PC-3 (cell line): ENCODE results near the gene VSIG1. TPM values are rescaled to one million over a fixed set of nuclear protein-coding genes. Genes with fewer than 3 reads are reported as not detected.

ENCODE experiments used
- ATAC-seq: fragments of 200-7000 bp; cut with Tn5 transposase; 2 replicates; pipeline ENCODE4 v1.9.1; 2020; ENCODE audit warnings: mild to moderate bottlenecking, moderate library complexity
- Bru-seq: library from RNA; stranded (reverse); fragments of 400-500 nt; gene quantifications from one replicate; lab custom pipeline; 2021; lab: Mats Ljungman, UMichigan
- BruChase-seq, 2 experiments: library from RNA; stranded (reverse); fragments of 400-500 nt; gene quantifications; one replicate each; lab custom pipeline; 2021; lab: Mats Ljungman, UMichigan
- BruUV-seq: library from RNA; stranded (reverse); fragments of 400-500 nt; replicated peaks from 2 replicates; lab custom pipeline; 2021; lab: Mats Ljungman, UMichigan
- CTCF ChIA-PET: fragments of 300-600 bp; sonication (Branson Sonifier 250); formaldehyde crosslinking; loops from one replicate; lab custom pipeline; 2022; ENCODE audit warnings: antibody characterized with exemption; lab: Charles Lee
- POLR2A ChIA-PET: fragments of 300-600 bp; sonication (Branson Sonifier 250); formaldehyde crosslinking; loops from one replicate; lab custom pipeline; 2022; ENCODE audit warnings: antibody characterized with exemption; ENCODE audit not compliant: unreplicated experiment; lab: Charles Lee
- DNase-seq: peaks from one replicate; pipeline ENCODE4 v3.0.0-alpha.2; 2015
- H2AFZ ChIP-seq: fragments of 300-600 bp; sonication (generic); 2 replicates; pipeline ENCODE4 v1.6.0; 2016; ENCODE audit warnings: antibody characterized with exemption, low read length
- H3F3A ChIP-seq: fragments of 300-600 bp; sonication (generic); one replicate; pipeline ENCODE4 v1.6.0; 2017; ENCODE audit warnings: antibody characterized with exemption, low read length, control low read depth, mild to moderate bottlenecking; ENCODE audit not compliant: unreplicated experiment
- H3K27ac ChIP-seq: fragments of 300-600 bp; sonication (generic); 2 replicates; pipeline ENCODE4 v1.5.1; 2016; ENCODE audit warnings: mild to moderate bottlenecking, low read length
- H3K27me3 ChIP-seq: fragments of 300-600 bp; sonication (generic); 2 replicates; pipeline ENCODE4 v1.6.1; 2016; ENCODE audit warnings: low read length, mixed read lengths
- H3K36me3 ChIP-seq: fragments of 300-600 bp; sonication (generic); 2 replicates; pipeline ENCODE4 v1.6.1; 2016; ENCODE audit warnings: low read depth, mixed run types, low read length, mixed read lengths
- H3K4me1 ChIP-seq: fragments of 300-600 bp; sonication (generic); 2 replicates; pipeline ENCODE4 v1.5.1; 2016; ENCODE audit warnings: low read length; ENCODE audit not compliant: insufficient read depth
- H3K4me2 ChIP-seq: fragments of 300-600 bp; sonication (generic); 2 replicates; pipeline ENCODE4 v1.6.0; 2016; ENCODE audit warnings: low read length
- H3K4me3 ChIP-seq: fragments of 300-600 bp; sonication (generic); 2 replicates; pipeline ENCODE4 v1.5.1; 2016; ENCODE audit warnings: mild to moderate bottlenecking, low read length, mixed read lengths
- H3K79me2 ChIP-seq: fragments of 300-600 bp; sonication (generic); 2 replicates; pipeline ENCODE4 v1.6.1; 2017; ENCODE audit warnings: low read length, mixed read lengths
- H3K9ac ChIP-seq: fragments of 300-600 bp; sonication (generic); 2 replicates; pipeline ENCODE4 v1.6.0; 2016; ENCODE audit warnings: mild to moderate bottlenecking, low read length
- H3K9me2 ChIP-seq: fragments of 300-600 bp; sonication (generic); replicated peaks from 2 replicates; pipeline ENCODE4 v1.6.1; 2016; ENCODE audit warnings: mixed run types, low read length, mixed read lengths
- H3K9me3 ChIP-seq: fragments of 300-600 bp; sonication (generic); 2 replicates; pipeline ENCODE4 v1.6.1; 2016; ENCODE audit warnings: low read length, mixed read lengths
- H4K20me1 ChIP-seq: fragments of 300-600 bp; sonication (generic); 2 replicates; pipeline ENCODE4 v1.6.1; 2016; ENCODE audit warnings: low read length, mixed read lengths
- CTCF ChIP-seq: fragments of 300-600 bp; sonication (generic); conservative IDR thresholded peaks from 2 replicates; pipeline ENCODE4 v1.5.1; 2017; ENCODE audit warnings: antibody characterized with exemption, low read depth, mild to moderate bottlenecking, low read length
- EZH2 ChIP-seq: fragments of 300-600 bp; sonication (generic); IDR thresholded peaks from one replicate; pipeline ENCODE4 v1.6.1; 2017; ENCODE audit warnings: antibody characterized with exemption, mild to moderate bottlenecking, low read length; ENCODE audit not compliant: unreplicated experiment
- EZH2phosphoT487 ChIP-seq: fragments of 300-600 bp; sonication (generic); IDR thresholded peaks from 2 replicates; pipeline ENCODE4 v1.6.1; 2018; ENCODE audit warnings: mild to moderate bottlenecking, antibody characterized with exemption, low read length, borderline replicate concordance
- intact Hi-C: fragments of 100-400 bp; cut with micrococcal nuclease; formaldehyde crosslinking; loops from 2 replicates; pipeline ENCODE4 v1.9.0; 2023
- long read RNA-seq: library from polyadenylated mRNA; unstranded; transcript quantifications from one replicate; pipeline ENCODE4 v2.0.0, GENCODE V29; 2021; ENCODE audit not compliant: unreplicated experiment
- total RNA-seq: library from RNA; depleted of rRNA; stranded (reverse); fragments of >200 nt; gene quantifications from 2 replicates; pipeline ENCODE4 v1.2.3, GENCODE V29; 2014; rRNA removed

VSIG1 gene
- total RNA-seq, result 0.84 and 4.8 TPM in 2 replicates
- percentile 36 among the genes with signal in this experiment for Bru-seq, nascent RNA
- percentile 38 among the genes with signal in this experiment for BruChase-seq, experiment 1, labeled RNA remaining after a 6-hour chase
- BruChase-seq, experiment 2, labeled RNA remaining after a 2-hour chase, result percentile 32 among the genes with signal in this experiment
- long read RNA-seq, partial matches to known transcripts, result 0 of 1 reads
- long read RNA-seq, other reads (novel, unspliced or antisense), result 1 of 1 reads

- H2AFZ ChIP-seq, result no peak within 1 kb of the TSS
Measured at GRCh38 chrX:108044554-108045256, at the start of gene VSIG1. TSS of gene VSIG1 (plus strand) at chrX:108045065. CDS start at chrX:108045131, 66 bp downstream.

GRCh38 chrX:107996124-107996523 lies 48.7 kb upstream of the VSIG1 start:
- Histone ChIP-seq H3K4me3 (no peak overlapping the region), H3K27ac (no peak overlapping the region), H3K4me1 (peaks cover 3% of the 10 kb centered on the region), H3K36me3 (no peaks in the 10 kb centered on the region), H3K9ac (no peak overlapping the region), H3K9me3 (no peaks in the 10 kb centered on the region), H3K4me2 (no peak overlapping the region), H3K27me3 (no peaks in the 10 kb centered on the region), H3K9me2 (no peaks in the 10 kb centered on the region), H3K79me2 (no peaks in the 10 kb centered on the region), H2AFZ (no peak overlapping the region), H3F3A (no peaks in the 10 kb centered on the region), H4K20me1 (no peaks in the 10 kb centered on the region)
- ATAC-seq, result no peak
- ChIA-PET POLR2A (no interaction called here), CTCF (no interaction called here)
- TF ChIP-seq EZH2 (no peak), EZH2phosphoT487 (no peak), CTCF (no peak)
- no peak for DNase-seq
- intact Hi-C loops, result no loop called here
- BruUV-seq, result no TSS peak

More at GRCh38 chrX:108044554-108045256, at the start of gene VSIG1:
- Histone ChIP-seq H3K9me3 (no peaks in the 10 kb centered on the region), H3F3A (no peaks in the 10 kb centered on the region), H3K79me2 (no peaks in the 10 kb centered on the region), H3K27ac (no peak within 1 kb of the TSS), H3K9me2 (no peaks in the 10 kb centered on the region), H3K36me3 (no peaks in the 10 kb centered on the region), H3K4me2 (no peak within 1 kb of the TSS), H3K4me3 (no peak within 1 kb of the TSS), H3K27me3 (no peaks in the 10 kb centered on the region), H3K4me1 (no peaks in the 10 kb centered on the region), H3K9ac (no peak within 1 kb of the TSS), H4K20me1 (no peaks in the 10 kb centered on the region)
- DNase-seq, result no peak
- TF ChIP-seq EZH2phosphoT487, result no peak
- TF ChIP-seq EZH2, result no peak
- TF ChIP-seq CTCF, result no peak
- no peak for ATAC-seq
- intact Hi-C loops, result no loop called here
- ChIA-PET POLR2A (no interaction called here), CTCF (no interaction called here)
- no TSS peak for BruUV-seq

- H3K9me2 ChIP-seq, result no peaks in the 10 kb centered on the region
- CTCF ChIA-PET, result interaction anchor here (0.9 kb wide), 1 partner anchor 25 kb away, joined by 3 read pairs; no protein-coding TSS in a partner anchor
- no peak overlapping the region for H2AFZ ChIP-seq
- H3K27ac ChIP-seq, result no peak overlapping the region
- no peak overlapping the region for H3K4me2 ChIP-seq
- H3K4me3 ChIP-seq, result no peak overlapping the region
- no peaks in the 10 kb centered on the region for H3F3A ChIP-seq
- no peaks in the 10 kb centered on the region for H3K27me3 ChIP-seq
- H3K9me3 ChIP-seq, result no peaks in the 10 kb centered on the region
- peaks cover 6% of the 10 kb centered on the region for H3K4me1 ChIP-seq
- POLR2A ChIA-PET, result no interaction called here
- H3K9ac ChIP-seq, result no peak overlapping the region
- DNase-seq (peak; percentile 10), ATAC-seq (peak; percentile 70)
- H3K36me3 ChIP-seq, result no peaks in the 10 kb centered on the region
- no peaks in the 10 kb centered on the region for H4K20me1 ChIP-seq
- no peak for TF ChIP-seq EZH2
- no peak for TF ChIP-seq EZH2phosphoT487
- TF ChIP-seq CTCF, result no peak
- intact Hi-C loops, result no loop called here
- H3K79me2 ChIP-seq, result no peaks in the 10 kb centered on the region
- BruUV-seq, result no TSS peak
Measured at GRCh38 chrX:108000751-108001150, 44.1 kb upstream of the VSIG1 start.
